Mesenteric fat pad (tissue), 1 donor: Measurements from ENCODE around the gene FGF19. TPM values are rescaled to one million over a fixed set of nuclear protein-coding genes. Genes with fewer than 3 reads are reported as not detected.

Experiments
- DNase-seq: peaks from one replicate; pipeline ENCODE4 v3.0.0-alpha.2; 2020; ENCODE audit warnings: low spot score
- total RNA-seq: library from RNA; stranded (reverse); fragmentation: NEBNext Ultra II Directional; extraction: Animal tissue kit (Norgen Biotek cat#: 25700); gene quantifications from one replicate; pipeline ENCODE4 v1.2.1, GENCODE V29; 2021
- donor health status: DM: yes; HTN: yes; CAD: no.

Gene FGF19
- total RNA-seq, 1 donor from 2014 or later = not detected

DNA sequence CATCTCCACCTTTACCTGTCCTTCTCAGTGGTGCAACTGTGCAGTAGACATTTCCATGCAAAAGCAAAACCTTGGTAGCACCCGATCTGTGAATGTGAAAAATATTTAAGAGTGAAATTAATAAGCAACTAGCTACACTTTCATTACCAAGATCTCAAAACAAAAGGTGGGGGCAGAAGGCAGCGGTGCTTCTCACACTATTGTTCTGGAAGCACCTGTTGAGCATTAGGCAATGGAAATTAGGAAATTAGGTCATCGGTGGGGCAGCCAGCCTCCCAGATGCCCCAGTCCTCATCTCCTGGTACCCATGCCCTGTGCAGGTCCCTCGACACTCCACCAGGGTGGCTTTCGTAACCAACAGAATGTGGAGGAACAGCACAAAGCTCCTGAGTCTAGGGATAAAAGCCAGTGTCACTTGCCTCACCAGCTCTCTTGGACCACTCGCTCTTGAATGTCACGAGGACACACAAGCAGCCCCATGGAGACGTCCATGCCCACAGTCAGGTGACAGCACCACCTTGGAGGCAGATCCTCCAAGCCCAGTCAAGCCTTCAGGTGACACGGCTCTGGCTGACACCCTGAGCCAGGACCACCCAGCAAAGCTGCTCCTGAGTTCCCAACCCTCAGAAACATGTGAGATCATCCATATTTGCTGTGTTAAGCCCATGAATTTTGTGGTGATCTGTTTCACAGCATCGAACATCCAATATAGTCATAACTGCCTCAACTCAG is 31.9 kb downstream of the FGF19 start:
- peak; percentile 59 for DNase-seq

DNA sequence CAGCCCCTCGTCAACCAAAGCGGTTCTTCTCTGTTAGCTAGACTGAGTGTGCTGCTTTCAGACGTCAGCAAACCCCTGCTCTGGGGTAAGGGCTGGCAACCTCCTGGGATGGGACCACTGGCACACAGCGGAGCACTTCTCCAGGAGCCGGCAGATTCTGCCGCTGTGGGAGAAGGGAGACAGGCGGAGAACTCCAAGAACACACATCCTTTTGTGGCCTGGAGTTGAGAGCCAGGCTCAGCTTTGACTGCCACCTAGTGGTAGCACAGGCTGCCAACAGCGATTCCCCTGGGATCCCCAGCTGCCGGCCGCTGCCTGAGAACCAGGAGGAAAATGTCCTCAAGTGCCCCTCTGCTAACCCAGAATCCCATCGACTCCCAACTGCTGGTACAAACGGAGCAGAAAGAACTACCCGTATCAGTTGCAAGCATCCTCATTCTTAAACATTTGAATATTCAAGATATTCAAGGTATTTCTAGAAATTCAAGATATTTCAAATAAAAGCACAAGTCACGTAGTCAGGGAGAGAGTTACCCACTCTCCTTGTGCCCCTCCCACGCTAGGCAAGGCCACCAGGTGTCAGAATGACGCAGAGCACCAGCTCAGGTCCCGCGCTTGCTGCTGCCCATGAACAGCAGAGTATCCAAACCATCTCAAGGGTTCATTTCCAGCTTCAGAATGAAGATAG is 33.5 kb downstream of the FGF19 start:
- DNase-seq = peak; percentile 93

DNA sequence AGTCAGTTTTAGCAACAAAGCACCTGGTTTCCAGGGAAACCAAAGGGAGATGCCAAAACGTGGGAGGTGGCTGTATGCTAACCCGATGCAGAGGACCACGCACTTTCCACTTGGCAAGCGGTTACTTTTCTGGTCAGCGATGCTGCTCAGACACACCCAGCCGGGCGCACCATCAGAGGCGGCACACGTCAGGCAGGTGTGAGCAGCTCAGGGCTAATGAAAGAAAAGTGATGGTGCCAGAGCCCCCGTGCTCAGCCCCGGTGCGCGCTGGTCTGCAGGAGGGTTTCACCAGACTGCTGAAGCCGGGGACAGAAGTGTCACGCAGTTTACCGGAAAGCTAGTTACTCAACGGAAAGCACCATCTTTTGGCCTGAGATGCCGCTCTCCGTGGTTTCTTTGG is 34.3 kb downstream of the FGF19 start:
- peak; percentile 41 for DNase-seq

DNA sequence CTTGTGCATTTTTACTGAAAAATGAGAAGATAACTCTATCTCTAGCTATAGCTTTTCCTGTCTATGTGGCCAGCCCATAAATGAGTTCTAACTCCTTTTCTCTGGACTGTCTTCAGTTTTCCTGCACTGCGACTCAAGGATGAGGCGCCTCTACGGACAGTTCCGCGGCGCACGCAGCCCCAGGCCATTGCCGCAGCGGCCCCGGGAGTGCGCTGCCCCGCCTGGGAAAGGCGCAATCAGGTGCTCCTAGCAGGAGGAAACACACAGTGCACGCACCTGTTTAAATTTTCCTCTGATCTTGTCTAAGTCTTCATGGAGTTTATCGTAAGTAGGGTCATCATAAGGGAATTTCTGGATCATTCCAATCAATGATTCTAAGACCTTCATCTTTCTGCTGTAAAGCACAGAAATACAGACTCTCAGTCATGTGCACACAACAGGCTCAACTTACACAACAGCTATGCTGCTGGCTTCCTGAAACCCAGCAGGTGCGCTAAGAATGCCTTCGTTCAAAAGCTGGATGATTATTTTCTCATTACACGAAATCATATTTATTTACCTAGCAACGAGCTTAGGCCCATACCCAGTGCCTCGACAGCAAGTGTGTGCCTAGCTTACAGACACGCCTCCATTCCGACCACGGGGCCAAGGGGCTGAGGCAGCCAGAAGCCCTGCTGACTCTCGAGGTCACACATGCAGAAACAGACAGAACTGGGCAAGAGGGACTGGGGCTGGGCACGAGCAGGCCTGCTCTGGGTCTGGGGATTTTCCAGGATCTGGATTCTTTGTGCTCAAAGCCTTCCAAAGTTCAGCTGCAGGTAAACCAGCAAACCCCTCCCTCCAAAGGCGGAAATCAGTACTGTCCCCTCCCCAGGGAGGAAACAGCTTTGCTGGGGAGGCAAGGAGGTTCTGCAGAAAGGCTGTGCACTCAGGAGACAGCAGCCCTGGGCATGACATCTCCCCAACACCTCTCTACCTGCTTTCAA is 35.9 kb downstream of the FGF19 start:
- DNase-seq = peak; percentile 82

DNA sequence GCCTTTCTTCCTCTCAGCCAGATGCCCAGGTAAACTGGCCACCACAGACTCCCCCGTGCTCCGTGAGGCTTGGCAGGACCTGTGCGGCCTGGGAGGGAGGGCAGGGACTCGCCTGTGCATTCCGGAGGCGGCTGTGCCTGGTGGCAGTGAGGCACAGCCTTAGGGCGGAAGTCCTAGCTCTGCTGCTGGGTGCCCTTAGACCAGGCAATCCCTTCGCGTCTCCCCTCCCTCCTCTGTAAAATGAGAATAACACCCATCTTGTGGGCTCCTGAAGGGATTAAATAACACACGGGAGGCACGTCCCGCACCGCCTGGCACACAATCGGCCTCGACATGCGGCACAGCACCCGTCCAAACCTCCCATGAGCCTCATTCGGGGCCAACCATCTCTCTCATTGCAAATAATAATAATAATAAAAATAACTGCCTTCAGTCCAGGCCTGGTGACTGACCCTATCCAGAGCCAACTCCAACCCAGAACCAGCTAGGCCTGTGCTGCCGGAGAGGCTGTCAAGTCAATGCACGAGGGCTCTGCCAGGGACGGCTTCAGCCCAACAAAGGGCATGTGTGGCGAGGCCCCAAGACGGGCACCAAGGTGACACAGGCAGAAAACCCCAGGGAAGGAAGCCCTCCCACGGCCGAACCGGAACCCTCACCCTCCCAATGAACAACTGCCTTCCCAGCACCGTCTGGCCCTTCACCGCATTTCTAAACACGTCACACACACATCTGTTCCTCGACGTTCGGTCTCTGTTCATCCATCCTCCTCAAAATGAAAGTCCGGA is 36.9 kb downstream of the FGF19 start:
- peak; percentile 87 for DNase-seq

DNA sequence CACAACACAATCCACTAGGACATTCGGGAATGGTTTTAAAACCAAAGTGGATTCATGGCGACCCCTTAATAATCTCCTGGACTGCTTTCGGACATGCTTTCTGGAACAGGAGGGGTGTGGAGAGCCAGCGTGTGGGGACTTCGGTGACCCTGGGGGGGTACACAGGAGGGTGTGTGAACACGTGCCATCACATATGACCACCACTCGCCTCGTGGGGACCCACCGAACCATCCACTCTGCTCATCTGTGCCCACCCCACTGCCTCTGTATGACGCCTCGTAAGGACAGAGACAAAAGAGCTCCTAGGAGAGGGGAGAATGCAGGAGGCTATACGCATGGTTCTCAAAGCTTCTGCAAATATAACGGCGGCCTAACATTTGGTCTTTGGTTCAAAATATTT is 37.6 kb downstream of the FGF19 start:
- no peak for DNase-seq

DNA sequence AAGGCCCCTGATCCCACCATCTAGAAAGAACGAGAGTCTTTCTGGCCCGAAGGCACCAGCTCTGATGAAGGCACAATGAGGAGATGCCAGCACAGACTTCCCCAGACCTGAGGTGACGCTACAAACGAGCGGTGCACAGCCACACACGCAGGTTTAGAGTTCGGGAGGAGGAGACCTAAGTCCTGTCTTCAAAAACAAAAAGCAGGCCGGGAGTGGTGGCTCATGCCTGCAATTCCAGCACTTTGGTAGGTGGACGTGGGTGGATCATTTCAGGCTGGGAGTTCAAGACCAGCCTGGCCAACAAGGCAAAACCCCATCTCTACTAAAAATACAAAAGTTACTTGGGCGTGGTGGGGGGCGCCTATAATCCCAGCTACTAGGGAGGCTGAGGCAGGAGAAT is 38.2 kb downstream of the FGF19 start:
- DNase-seq = peak; percentile 60

DNA sequence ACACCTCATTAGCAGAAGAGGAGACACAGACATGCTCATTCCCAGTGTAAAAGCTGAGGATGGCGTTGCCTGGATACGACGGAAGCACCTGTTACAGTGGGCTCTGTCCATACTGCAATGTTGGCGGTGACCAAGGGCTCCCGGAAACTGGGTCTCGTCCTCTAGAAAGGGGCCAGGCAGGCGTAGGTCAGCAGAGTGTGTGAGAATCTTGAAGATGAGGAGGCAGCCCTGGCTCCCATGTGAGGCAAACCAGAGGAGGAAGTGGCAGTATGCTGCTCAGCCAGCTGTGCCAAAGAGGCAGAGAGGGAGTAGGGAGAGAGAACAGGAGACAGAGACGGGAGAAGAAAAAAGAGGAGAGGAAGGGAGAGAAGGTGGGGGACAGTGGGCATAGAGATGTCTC is 38.9 kb downstream of the FGF19 start:
- peak; percentile 62 for DNase-seq

DNA sequence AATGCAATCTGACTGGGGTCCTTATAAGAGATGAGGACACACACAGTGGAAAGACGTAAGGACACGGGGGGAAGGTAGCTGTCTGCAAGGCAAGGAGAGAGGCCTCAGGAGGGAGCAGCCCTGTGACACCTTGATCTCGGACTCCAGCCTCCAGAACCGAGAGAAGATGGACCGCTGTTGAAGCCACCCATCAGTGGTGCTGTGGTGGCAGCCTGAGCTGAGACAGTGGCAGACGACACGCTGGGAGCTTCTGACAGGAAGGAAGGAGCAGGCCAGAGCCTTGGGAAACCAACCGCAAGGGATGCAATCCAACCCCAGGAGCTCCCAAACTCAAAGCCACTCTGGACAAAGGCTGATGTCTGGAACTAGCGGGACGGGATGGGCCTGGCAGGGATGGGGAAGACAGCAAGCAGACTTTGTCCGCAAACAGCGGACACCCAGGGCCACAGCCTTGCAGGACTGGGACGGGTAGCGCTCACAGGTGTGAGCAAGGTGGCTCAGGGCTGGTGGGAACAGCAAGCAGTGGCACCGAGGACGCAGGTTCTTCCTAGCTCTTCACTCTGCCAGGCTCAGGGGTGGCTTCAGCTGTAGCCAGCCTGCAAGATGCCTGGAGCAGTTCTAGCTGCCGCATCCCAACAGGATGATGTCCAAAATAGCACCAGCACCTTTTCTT is 39.6 kb downstream of the FGF19 start:
- peak; percentile 86 for DNase-seq

DNA sequence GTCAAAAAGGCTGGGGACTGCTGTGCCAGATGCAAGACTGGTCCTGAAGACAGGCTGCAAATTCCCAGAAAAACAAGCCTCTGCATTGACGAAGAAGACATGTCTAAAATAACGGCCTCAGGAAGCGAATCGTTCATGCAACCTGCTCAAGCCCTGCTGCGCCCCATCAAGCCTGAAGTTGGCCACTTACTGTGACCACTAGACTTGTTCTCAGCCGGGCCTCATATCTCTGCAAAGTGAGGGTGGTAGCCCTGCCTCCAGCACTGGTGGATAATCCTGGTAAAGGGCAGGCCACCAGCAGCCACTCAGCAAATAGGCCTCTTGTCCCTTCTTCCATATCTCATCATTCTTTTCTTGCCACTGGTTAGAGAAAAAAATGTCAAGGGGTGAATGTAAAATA is 40.5 kb downstream of the FGF19 start:
- no peak for DNase-seq

DNA sequence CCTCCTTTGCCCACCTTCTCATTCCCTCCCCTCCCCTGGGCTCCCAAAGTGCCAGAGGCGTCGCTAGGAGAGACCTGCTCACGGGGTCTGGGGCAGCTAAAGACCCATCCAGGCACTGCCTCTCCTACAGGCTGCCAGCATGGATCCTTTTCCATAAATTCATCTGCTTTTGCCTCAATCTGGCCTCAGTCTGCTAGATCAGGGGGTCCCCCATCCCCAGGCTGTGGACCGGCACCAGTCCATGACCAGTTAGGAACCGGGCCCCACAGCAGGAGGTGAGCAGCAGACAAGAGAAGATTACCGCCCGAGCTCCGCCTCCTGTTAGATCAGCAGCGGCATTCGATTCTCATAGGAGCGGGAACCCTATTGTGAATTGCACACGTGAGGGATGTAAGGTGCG is 41.0 kb downstream of the FGF19 start:
- DNase-seq = no peak

DNA sequence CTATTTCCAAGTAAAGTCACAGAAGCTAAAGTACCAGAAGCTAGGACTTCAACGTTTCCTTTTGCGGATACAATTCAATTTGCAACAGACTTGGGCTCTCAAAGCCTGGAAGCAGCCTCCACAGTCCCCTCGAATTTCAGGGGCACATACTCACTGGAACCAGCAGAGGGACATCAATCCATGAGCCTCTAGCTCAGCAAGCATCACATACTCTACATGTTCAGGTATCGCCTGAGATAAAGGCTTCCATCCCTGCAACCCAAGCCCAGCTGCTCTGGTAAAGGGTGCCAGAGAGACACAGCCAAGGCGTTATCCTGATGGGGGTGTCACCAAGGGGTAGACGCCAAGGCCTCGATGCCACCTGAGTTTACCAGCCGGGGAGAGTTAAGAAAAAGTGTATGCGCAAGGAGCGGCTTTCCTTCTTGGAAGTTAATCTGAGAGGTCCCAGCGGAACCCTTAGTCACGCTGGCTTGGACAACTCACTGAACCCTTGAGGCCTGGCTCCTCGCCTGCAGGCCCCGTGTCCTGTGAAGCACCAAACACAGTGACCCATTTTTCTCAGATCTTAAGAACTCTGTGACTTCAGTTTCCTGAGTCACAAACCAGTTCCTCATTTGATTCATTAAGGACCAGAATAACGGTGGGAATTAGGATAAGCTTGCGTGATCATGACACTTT is 41.7 kb downstream of the FGF19 start:
- DNase-seq = no peak

DNA sequence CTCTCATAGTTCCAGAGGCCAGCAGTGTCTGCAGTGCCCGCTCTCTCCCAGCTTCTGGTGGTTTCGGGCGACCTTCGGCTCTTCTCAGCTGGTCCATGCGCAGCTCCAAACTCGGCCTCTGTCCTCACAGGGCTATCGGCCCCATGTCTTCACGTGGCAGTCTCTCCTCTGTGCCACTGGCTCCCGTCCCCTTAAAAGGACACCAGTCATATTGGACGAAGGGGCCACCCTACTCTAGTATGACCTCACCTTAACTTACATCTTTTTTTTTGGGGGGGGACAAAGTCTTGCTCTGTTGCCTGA is 42.5 kb downstream of the FGF19 start:
- DNase-seq = no peak

DNA sequence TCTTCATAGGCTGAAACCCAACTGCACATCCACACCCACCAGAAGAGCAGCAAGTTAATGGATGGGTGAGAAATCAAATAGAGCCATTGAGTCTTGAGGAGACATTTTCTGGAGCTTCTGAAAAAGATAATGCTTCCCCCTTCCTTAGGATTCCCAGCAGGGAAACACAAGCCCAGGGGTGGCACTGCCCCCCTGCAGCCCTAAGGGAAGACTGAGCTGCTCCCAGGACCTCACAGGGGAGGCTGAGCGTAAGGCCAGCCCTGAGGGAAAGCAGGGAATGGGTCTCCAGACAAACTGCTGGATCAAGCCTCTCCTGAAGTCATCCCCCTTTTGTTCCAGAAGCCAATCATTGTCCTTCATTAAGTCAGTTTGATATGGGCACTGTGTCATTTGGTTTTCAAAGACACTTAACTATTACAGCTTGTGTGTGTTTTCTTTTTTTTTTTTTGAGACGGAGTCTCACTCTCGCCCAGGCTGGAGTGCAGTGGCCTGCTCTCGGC is 43.8 kb downstream of the FGF19 start:
- DNase-seq = no peak

DNA sequence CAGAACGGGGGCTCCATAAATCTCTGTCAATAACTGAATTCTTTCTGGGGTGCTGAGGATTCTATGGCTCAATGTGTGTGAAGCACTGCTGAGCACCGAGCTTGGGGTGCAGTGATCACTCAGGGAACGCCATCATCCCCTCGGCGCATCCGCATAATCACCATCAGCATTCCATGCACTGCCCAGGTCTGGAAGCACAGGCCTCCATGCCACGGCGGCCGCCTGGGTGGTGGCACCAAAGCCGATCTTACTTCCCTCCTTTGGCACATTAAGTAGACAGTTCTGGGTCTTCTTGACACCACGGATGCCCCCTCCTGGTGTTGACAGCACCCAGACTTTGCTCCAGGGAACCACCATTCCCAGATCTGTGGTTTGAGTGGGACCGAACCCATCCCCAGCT is 44.2 kb downstream of the FGF19 start:
- no peak for DNase-seq

DNA sequence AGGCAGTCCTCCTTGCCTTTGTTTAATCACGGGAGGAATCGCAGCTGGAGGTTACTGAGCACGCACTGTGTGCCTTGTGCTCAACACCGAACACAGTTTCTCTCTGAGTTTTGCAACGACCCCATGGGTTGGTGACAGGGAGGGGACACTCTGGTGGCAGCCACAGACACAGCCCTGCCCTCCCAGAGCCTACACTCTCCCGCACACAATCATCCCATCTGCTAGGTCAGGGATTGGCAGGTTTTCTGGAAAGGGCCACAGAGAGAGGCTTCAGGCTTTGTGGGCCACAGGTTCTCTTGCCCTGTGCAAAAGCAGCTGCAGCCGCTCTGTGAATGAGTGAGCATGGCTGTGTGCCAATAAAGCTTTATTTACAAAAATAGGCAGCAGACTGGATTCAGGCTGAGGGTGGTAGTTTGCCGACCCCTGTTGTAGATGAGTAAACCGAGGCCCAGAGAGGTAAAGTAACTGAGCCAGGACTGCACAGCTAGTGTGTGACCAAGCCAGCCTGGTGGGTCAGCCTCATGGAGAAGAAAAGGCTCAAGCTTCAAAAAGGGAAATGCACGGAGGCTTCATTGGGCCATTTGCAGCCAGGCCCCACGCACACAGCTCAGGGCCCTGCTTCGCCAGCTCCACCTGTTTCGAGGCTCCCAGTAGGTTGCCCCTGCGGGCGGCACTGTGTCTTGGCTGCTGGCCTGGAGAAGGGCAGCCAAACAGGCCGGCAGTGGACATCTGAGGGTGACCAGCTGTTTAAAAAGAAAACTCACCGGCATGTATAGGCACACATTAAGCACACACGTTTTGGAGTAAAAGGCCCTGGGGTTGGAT is 45.0 kb downstream of the FGF19 start:
- DNase-seq = no peak

DNA sequence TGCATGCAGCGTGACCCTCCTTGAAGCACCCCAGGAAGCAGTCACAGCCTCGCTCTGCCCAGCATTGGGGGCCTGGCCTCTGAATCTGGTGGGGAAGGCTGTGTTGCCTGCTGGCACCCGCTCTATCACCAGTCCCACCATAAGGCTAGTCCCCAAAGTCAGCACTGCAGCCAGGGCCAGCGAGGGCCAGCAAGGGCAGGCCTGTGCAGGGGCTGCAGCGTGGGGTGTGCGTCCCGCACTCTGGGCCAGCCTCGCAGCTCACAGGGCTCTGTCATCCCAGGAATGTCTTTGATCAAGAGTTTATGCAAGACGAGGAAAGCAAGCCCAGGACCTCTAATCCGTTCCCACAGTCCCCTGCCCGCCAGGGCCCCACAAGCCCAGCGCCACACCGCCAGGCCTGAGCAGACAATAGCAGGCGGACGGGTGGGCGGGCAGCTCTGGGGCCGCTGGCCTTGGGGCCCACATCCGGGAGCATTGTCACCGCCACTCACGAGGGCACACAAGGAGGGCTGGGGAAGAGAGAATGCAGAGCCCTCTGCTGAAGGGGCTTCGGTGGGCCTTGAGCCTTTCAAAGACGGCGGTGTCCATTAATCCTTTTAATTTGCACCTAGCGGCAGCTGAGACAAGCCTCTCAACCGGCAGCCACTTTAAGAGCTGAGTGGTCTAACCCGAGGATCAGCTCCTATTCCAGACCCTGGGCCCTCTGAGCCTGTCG is 45.8 kb downstream of the FGF19 start:
- DNase-seq = no peak

DNA sequence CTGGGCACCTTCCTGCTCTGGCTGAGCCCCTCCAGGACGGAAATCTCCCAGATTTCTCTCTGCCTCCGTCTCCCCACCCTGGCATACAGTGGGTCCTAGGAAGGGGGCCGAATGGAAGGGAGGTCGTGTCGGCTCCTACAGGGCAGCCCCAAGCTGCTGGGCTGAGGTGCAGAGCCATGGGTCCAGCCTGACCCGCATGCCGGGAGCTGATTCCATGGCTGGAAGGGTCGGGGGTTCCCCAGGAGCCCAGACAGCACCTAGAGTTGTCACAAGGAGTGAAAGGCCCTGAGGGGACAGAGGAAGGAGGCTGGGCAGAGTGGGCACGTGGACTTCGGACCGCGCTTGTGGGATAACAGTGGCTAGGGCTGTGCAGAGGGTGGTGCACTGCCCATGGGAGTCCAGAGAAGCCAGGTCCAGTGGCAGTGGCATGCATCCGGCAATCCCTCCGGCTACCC is 46.3 kb downstream of the FGF19 start:
- DNase-seq = no peak
